NCI-H69 (cell line): ENCODE results near the gene FRMD8.

Source experiments
- DNase-seq: peaks from one replicate; lab custom pipeline; 2025; lab: John Stamatoyannopoulos, UW

The FRMD8 gene

DNA sequence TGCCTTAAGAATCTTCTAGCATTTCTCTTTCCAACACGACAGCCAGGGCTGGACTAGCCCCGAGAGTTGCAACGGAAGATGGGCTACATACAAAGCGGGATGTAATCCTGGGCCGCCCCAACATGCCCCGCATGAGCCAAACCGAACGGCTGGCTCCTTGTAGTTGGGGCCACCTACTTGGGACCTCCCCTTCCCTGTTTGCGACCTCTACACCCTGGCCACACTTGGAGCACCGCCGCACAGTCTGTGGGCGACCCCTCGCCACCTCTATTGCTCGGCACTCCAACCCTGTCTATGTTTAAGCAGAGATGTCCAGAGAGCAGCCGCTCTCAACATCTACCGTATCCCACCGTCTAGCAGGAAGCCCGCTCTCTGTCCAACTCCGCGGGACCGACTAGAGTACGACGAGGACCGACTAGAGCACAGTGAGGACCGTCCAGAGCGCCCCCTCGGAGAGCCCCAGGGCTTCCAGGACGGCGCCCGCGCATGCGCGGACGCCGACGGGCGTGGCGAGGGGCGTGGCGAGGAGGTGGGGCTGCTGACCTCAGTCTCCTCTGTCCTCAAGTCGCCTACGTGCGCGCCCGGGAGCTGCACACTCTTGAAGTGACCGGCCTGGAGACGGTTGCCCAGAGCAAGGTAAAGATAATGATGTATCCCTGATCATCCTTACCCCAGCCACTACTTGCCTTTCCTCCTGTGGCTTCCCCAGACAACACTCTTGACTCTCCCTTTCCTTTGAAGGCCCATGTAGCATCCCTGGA lies 68.4 kb downstream of the FRMD8 start:
- peak; percentile 87 for DNase-seq

DNA sequence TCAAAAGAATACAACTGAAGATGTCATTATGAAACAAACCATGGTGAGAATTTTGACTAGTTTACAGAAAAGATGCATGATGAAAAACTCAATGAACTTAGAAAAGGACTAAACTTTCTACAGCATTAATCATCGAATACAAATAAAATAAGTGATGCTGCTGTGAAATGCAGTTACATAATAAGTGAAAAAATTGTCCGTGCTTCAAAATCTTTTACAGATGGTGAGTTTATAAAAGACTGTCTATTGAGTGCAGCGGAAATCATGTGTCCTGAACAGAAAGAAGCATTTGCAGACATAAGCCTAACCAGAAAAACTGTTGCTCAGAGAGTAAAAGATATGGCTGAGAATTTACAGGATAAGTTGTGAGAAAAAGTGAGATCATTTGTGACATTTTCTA lies 70.0 kb downstream of the FRMD8 start:
- no peak for DNase-seq

GRCh38 chr11:65459552-65459951 lies 73.1 kb downstream of the FRMD8 start:
- no peak for DNase-seq
